ENCODE measurements around the gene BUB3.

Gene BUB3

GRCh38 chr10:123156078-123156477 is 1.9 kb downstream of the BUB3 start:
- TF ChIP-seq CTCF (IDR thresholded peaks at IDR 0.05; ENCODE audit: low read depth, low read length, missing control alignments), result no peak
- H3K4me3 ChIP-seq (replicated peaks; ENCODE audit: low read depth, low read length), result peak overlapping the region; percentile 97
- DNase-seq (ENCODE audit: extremely low read depth, low read depth), result no peak

GRCh38 chr10:123157210-123157609 is 3.0 kb downstream of the BUB3 start:
- no peak for DNase-seq (ENCODE audit: extremely low read depth, low read depth)
- peak overlapping the region; percentile 97 for H3K4me3 ChIP-seq (replicated peaks; ENCODE audit: low read depth, low read length)
- no peak for TF ChIP-seq CTCF (IDR thresholded peaks at IDR 0.05; ENCODE audit: low read depth, low read length, missing control alignments)

- no peak for TF ChIP-seq CTCF (IDR thresholded peaks at IDR 0.05; ENCODE audit: low read depth, low read length, missing control alignments)
- H3K4me3 ChIP-seq (replicated peaks; ENCODE audit: low read depth, low read length), result no peak overlapping the region; the same call in 1 of the 2 replicates
- DNase-seq (ENCODE audit: extremely low read depth, low read depth), result no peak
These were observed 4.5 kb downstream of the BUB3 start for GRCh38 chr10:123158682-123159081.

GRCh38 chr10:123160311-123160980 is 6.2 kb downstream of the BUB3 start:
- H3K4me3 ChIP-seq (replicated peaks; ENCODE audit: low read depth, low read length), result no peak overlapping the region
- no peak for DNase-seq (ENCODE audit: extremely low read depth, low read depth)
- TF ChIP-seq CTCF (IDR thresholded peaks at IDR 0.05; ENCODE audit: low read depth, low read length, missing control alignments), result no peak

GRCh38 chr10:123164319-123164718 is 10.1 kb downstream of the BUB3 start:
- no peak for DNase-seq (ENCODE audit: extremely low read depth, low read depth)
- TF ChIP-seq CTCF (IDR thresholded peaks at IDR 0.05; ENCODE audit: low read depth, low read length, missing control alignments), result no peak
- H3K4me3 ChIP-seq (replicated peaks; ENCODE audit: low read depth, low read length), result no peak overlapping the region

- TF ChIP-seq CTCF (IDR thresholded peaks at IDR 0.05; ENCODE audit: low read depth, low read length, missing control alignments), result peak; percentile 4
- no peak overlapping the region for H3K4me3 ChIP-seq (replicated peaks; ENCODE audit: low read depth, low read length)
- no peak for DNase-seq (ENCODE audit: extremely low read depth, low read depth)
These were observed 11.4 kb downstream of the BUB3 start for GRCh38 chr10:123165445-123166072.

Data from HFF-Myc (cell line).